ENCODE measurements around the gene HAPSTR1. TPM values are rescaled to one million over a fixed set of nuclear protein-coding genes. Genes with fewer than 3 reads are reported as not detected.
A peak's percentile ranks its signal among the peaks of the same experiment; 100 is the strongest.

Gene HAPSTR1
- total and polyA plus RNA-seq, 2 of the 13 experiments (the other 11 are each of a cell fraction or from before 2014, with no cell fraction given), result 25.2 to 83.2 TPM

GRCh38 chr16:9090960-9091866 is at the start of gene HAPSTR1 (continued):
- TF ChIP-seq DMTF1 (CRISPR knock-in tag; IDR thresholded peaks at IDR 0.05), result peak; percentile 85; the same call in 1 of the 2 replicates
- TF ChIP-seq THAP9 (CRISPR knock-in tag; IDR thresholded peaks at IDR 0.05; ENCODE audit: borderline replicate concordance), result peak; percentile 67; the same call in 1 of the 2 replicates
- TF ChIP-seq FOXP4 (CRISPR knock-in tag; IDR thresholded peaks at IDR 0.05), result no peak; the same call in none of the 2 replicates
- TF ChIP-seq ZSCAN30 (CRISPR knock-in tag; IDR thresholded peaks at IDR 0.05), result no peak
- TF ChIP-seq ZNF605 (CRISPR knock-in tag; IDR thresholded peaks at IDR 0.05), result peak; percentile 87; the same call in 1 of the 2 replicates
- peak; percentile 45 for TF ChIP-seq HOXA3 (CRISPR knock-in tag; IDR thresholded peaks at IDR 0.05)
- peak; percentile 70; the same call in 1 of the 2 replicates for TF ChIP-seq ZNF776 (CRISPR knock-in tag; IDR thresholded peaks at IDR 0.05)
- no peak for TF ChIP-seq MTERF4 (CRISPR knock-in tag; IDR thresholded peaks at IDR 0.05)
- peak; percentile 88 for TF ChIP-seq ZNF253 (CRISPR knock-in tag; IDR thresholded peaks at IDR 0.05; ENCODE audit: borderline replicate concordance)
- no peak; the same call in 1 of the 2 replicates for TF ChIP-seq SMAD3 (CRISPR knock-in tag; IDR thresholded peaks at IDR 0.05)
- TF ChIP-seq ELF1 (CRISPR knock-in tag; IDR thresholded peaks at IDR 0.05), result peak; percentile 91
- TF ChIP-seq E2F5 (CRISPR knock-in tag; conservative IDR thresholded peaks at IDR 0.05), result peak; percentile 68
- no peak for TF ChIP-seq NBN (conservative IDR thresholded peaks at IDR 0.05)
- TF ChIP-seq RXRA (CRISPR knock-in tag; IDR thresholded peaks at IDR 0.05), result no peak; the same call in 1 of the 2 replicates
- TF ChIP-seq TRIM22 (IDR thresholded peaks at IDR 0.05), result no peak
